ENCODE data around the gene FRMD4A.

DNA sequence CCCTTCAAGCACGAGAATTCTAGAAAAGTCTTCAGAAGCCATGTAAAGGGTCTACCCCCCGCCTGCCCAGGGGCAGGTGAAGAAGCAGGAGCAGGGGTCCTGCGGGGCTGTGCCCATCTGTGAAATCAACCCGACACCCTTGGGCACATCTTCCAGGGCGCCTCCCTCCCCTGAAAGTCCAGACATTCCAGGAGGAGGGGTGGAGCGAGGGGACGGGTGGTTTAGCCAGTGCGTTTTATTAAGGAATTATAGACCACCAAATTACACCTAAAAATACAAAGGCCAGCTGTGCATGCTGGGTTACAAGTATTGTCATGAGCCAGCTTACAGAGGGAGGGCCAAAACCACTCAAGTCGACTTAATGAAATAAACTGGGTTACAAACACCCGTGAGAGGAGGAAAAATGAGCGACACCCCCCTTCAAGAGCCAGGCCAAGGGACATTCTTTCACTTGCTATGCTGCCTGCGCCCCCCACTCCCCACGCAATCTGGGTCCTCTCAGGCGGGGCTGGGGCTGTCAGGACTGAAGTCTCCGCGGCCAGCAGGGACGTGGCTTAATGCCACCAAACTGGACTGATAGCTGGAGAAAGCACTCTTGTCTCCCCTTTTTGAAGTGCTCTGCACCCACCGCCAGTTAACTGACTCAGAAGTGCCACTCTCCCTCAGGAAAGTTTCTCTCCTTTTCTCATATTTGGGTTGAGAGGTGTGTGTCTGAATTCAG, 360.3 kb downstream of the FRMD4A start:
- TF ChIP-seq EZH2phosphoT487 (IDR thresholded peaks at IDR 0.05; ENCODE audit: insufficient read depth, low read depth), result no peak
- TF ChIP-seq EZH2 (IDR thresholded peaks at IDR 0.05; ENCODE audit: insufficient read depth, poor library complexity, severe bottlenecking), result no peak
